GM12892 (cell line): ENCODE data around the gene ERBB4.

Source experiments
- POLR2A ChIP-seq: IDR thresholded peaks from 2 replicates; pipeline ENCODE4 v1.6.1; 2011; ENCODE audit warnings: low read depth, low read length, control low read depth
- POLR2AphosphoS5 ChIP-seq: IDR thresholded peaks from 2 replicates; pipeline ENCODE4 v1.6.1; 2011; ENCODE audit warnings: low read depth, low read length, control low read depth
- TAF1 ChIP-seq: IDR thresholded peaks from 2 replicates; pipeline ENCODE4 v1.6.1; 2011; ENCODE audit warnings: low read depth, mild to moderate bottlenecking, control low read depth, low read length, borderline replicate concordance

- TF ChIP-seq POLR2A (no peak), POLR2AphosphoS5 (no peak), TAF1 (no peak)
Observed at GRCh38 chr2:212398316-212398715, 140.3 kb downstream of the ERBB4 start.
